H9 (cell line): ENCODE data around the gene TTN. TPM values are rescaled to one million over a fixed set of nuclear protein-coding genes. Genes with fewer than 3 reads are reported as not detected.

Source experiments
- DNase-seq: peaks from one replicate; pipeline ENCODE4 v3.0.0-alpha.2; 2017
- H2AFZ ChIP-seq: one replicate; pipeline ENCODE4 v1.6.1; 2013; ENCODE audit warnings: mild to moderate bottlenecking, low read length, control low read depth, moderate library complexity
- H2AK5ac ChIP-seq: 2 replicates; pipeline ENCODE4 v1.6.1; 2013; ENCODE audit warnings: low read length, control low read depth, mixed read lengths; ENCODE audit not compliant: insufficient read length
- H2BK120ac ChIP-seq: one replicate; pipeline ENCODE4 v1.6.1; 2013; ENCODE audit warnings: low read depth, mild to moderate bottlenecking, low read length, control low read depth, inconsistent platforms; ENCODE audit not compliant: poor library complexity, severe bottlenecking
- H2BK12ac ChIP-seq: 2 replicates; pipeline ENCODE4 v1.6.1; 2013; ENCODE audit warnings: low read length, control low read depth, mixed read lengths, low read depth; ENCODE audit not compliant: insufficient read length
- H2BK15ac ChIP-seq: 2 replicates; pipeline ENCODE4 v1.6.1; 2013; ENCODE audit warnings: low read depth, low read length, control low read depth
- H2BK20ac ChIP-seq: one replicate; pipeline ENCODE4 v1.6.1; 2013; ENCODE audit warnings: low read depth, mild to moderate bottlenecking, low read length, control low read depth, inconsistent platforms; ENCODE audit not compliant: poor library complexity, severe bottlenecking
- H2BK5ac ChIP-seq: 2 replicates; pipeline ENCODE4 v1.6.1; 2013; ENCODE audit warnings: low read length, control low read depth, mixed read lengths; ENCODE audit not compliant: insufficient read length
- H3K14ac ChIP-seq: 2 replicates; pipeline ENCODE4 v1.6.1; 2013; ENCODE audit warnings: low read length, control low read depth; ENCODE audit not compliant: insufficient read depth
- H3K18ac ChIP-seq: 2 replicates; pipeline ENCODE4 v1.6.1; 2013; ENCODE audit warnings: low read depth, mild to moderate bottlenecking, mixed read lengths, low read length, control low read depth; ENCODE audit not compliant: insufficient read length
- H3K23ac ChIP-seq: 2 replicates; pipeline ENCODE4 v1.6.1; 2013; ENCODE audit warnings: low read length, control low read depth, mixed read lengths, low read depth; ENCODE audit not compliant: insufficient read length
- H3K23me2 ChIP-seq: 2 replicates; pipeline ENCODE4 v1.6.1; 2013; ENCODE audit warnings: low read depth, mild to moderate bottlenecking, mixed read lengths, low read length, control low read depth; ENCODE audit not compliant: insufficient read length, poor library complexity, severe bottlenecking
- H3K27ac ChIP-seq: 2 replicates; pipeline ENCODE4 v1.5.1; 2013; ENCODE audit warnings: low read length, control low read depth, mixed read lengths, low read depth; ENCODE audit not compliant: insufficient read length
- H3K27me3 ChIP-seq: 2 replicates; pipeline ENCODE4 v1.6.1; 2013; ENCODE audit warnings: low read length, control low read depth, inconsistent platforms; ENCODE audit not compliant: insufficient read depth
- H3K4ac ChIP-seq: 2 replicates; pipeline ENCODE4 v1.6.1; 2013; ENCODE audit warnings: low read depth, mild to moderate bottlenecking, control low read depth, inconsistent platforms, low read length, moderate library complexity
- H3K4me1 ChIP-seq: 2 replicates; pipeline ENCODE4 v1.6.1; 2013; ENCODE audit warnings: low read length, control low read depth, inconsistent platforms; ENCODE audit not compliant: insufficient read depth
- H3K4me2 ChIP-seq: 2 replicates; pipeline ENCODE4 v1.6.1; 2013; ENCODE audit warnings: low read length, control low read depth, mixed read lengths; ENCODE audit not compliant: insufficient read length, insufficient read depth
- H3K56ac ChIP-seq: 2 replicates; pipeline ENCODE4 v1.6.1; 2013; ENCODE audit warnings: low read depth, mild to moderate bottlenecking, mixed read lengths, low read length, control low read depth; ENCODE audit not compliant: insufficient read length
- H3K79me1 ChIP-seq: 2 replicates; pipeline ENCODE4 v1.6.1; 2013; ENCODE audit warnings: low read depth, mild to moderate bottlenecking, moderate library complexity, low read length, control low read depth, inconsistent platforms; ENCODE audit not compliant: insufficient read depth, poor library complexity, severe bottlenecking
- H3K79me2 ChIP-seq: 2 replicates; pipeline ENCODE4 v1.6.1; 2013; ENCODE audit warnings: low read length, control low read depth, inconsistent platforms; ENCODE audit not compliant: insufficient read depth
- H3K9ac ChIP-seq: 2 replicates; pipeline ENCODE4 v1.6.1; 2013; ENCODE audit warnings: low read length, control low read depth, mixed read lengths; ENCODE audit not compliant: insufficient read length; ENCODE audit errors: extremely low read depth
- H3K9me3 ChIP-seq: one replicate; pipeline ENCODE4 v1.6.1; 2013; ENCODE audit warnings: low read depth, low read length, inconsistent platforms; ENCODE audit not compliant: control insufficient read depth
- H3T11ph ChIP-seq: one replicate; pipeline ENCODE4 v1.6.1; 2013; ENCODE audit warnings: mild to moderate bottlenecking, low read length, control low read depth, inconsistent platforms
- H4K20me1 ChIP-seq: one replicate; pipeline ENCODE4 v1.6.1; 2013; ENCODE audit not compliant: control insufficient read depth, insufficient read length, insufficient read depth
- H4K5ac ChIP-seq: 2 replicates; pipeline ENCODE4 v1.6.1; 2013; ENCODE audit warnings: low read depth, mild to moderate bottlenecking, mixed read lengths, low read length, control low read depth; ENCODE audit not compliant: insufficient read length
- H4K8ac ChIP-seq: replicated peaks from 2 replicates; pipeline ENCODE4 v1.6.1; 2013; ENCODE audit warnings: low read length, control low read depth, mixed read lengths, low read depth; ENCODE audit not compliant: insufficient read length
- H4K91ac ChIP-seq: 2 replicates; pipeline ENCODE4 v1.6.1; 2013; ENCODE audit warnings: low read depth, mild to moderate bottlenecking, moderate library complexity, mixed read lengths, low read length, control low read depth; ENCODE audit not compliant: insufficient read length
- H3K27ac Mint-ChIP-seq, 3 experiments: 2 replicates in 2 of 3; 3 replicates in 1 of 3; pipeline ENCODE4 v1.8.0; 2020 to 2021; ENCODE audit warnings: mixed read lengths in 3 of 3, mild to moderate bottlenecking in 1 of 3, moderate library complexity in 1 of 3
- H3K27me3 Mint-ChIP-seq: 2 replicates; pipeline ENCODE4 v1.8.0; 2021; ENCODE audit warnings: low read depth, mild to moderate bottlenecking, moderate library complexity, mixed read lengths
- H3K36me3 Mint-ChIP-seq, 3 experiments: 2 replicates in 2 of 3; 3 replicates in 1 of 3; pipeline ENCODE4 v1.8.0; 2020 to 2021; ENCODE audit warnings: low read depth in 3 of 3, mixed read lengths in 3 of 3; ENCODE audit not compliant: insufficient read depth in 1 of 3
- H3K4me1 Mint-ChIP-seq, 2 experiments: 2 replicates each; pipeline ENCODE4 v1.8.0; 2020; ENCODE audit warnings: mixed read lengths in 2 of 2
- H3K4me3 Mint-ChIP-seq, 2 experiments: 2 replicates in 1 of 2; 3 replicates in 1 of 2; pipeline ENCODE4 v1.8.0; 2020 to 2021; ENCODE audit warnings: mild to moderate bottlenecking in 2 of 2, mixed read lengths in 2 of 2, moderate library complexity in 1 of 2
- H3K9me3 Mint-ChIP-seq, 2 experiments: 2 replicates in 1 of 2; 3 replicates in 1 of 2; pipeline ENCODE4 v1.8.0; 2020; ENCODE audit warnings: mild to moderate bottlenecking in 2 of 2, mixed read lengths in 2 of 2, moderate library complexity in 1 of 2
- CTCF ChIP-seq: fragments of 200-600 bp; sonication (generic); conservative IDR thresholded peaks from 3 replicates; pipeline ENCODE4 v1.8.0; 2021; ENCODE audit warnings: antibody characterized with exemption, mild to moderate bottlenecking
- WGBS: extraction: QIAGEN DNeasy Blood & Tissue Kit; methylation state at CpG from one replicate; pipeline ENCODE4 v1.1.7; 2013; ENCODE audit warnings: missing lambda C conversion rate, low lambda C conversion rate, mixed read lengths; ENCODE audit not compliant: insufficient read length; ENCODE audit errors: extremely low coverage; 5-methylcytosine and 5-hydroxymethylcytosine counted together
- total RNA-seq: library from RNA; stranded (reverse); gene quantifications from 2 replicates; pipeline ENCODE4 v1.2.1, GENCODE V29; 2021

The TTN gene
- total RNA-seq, 1 experiment from 2014 or later = 0.70 TPM

- Mint-ChIP-seq H3K4me3 (no peak overlapping the region), H3K4me1 (peaks cover 26 to 28% of the 10 kb centered on the region in 2 experiments), H3K9me3 (peaks cover 2 to 11% of the 10 kb centered on the region in 2 experiments; a peak in 4 of 5 replicates), H3K27me3 (no peaks in the 10 kb centered on the region), H3K27ac (no peak overlapping the region), H3K36me3 (peaks cover 0 to 13% (median 9%) of the 10 kb centered on the region in 3 experiments; a peak in 5 of 7 replicates)
- Histone ChIP-seq H2BK20ac (no peak overlapping the region), H3T11ph (no peak overlapping the region), H2BK5ac (no peak overlapping the region), H2BK120ac (no peak overlapping the region), H4K5ac (no peak overlapping the region), H3K27ac (no peak overlapping the region), H3K56ac (no peak overlapping the region), H2AK5ac (no peak overlapping the region), H3K79me1 (no peaks in the 10 kb centered on the region), H4K8ac (no peak overlapping the region), H2BK12ac (no peak overlapping the region), H3K14ac (no peak overlapping the region), H3K79me2 (no peaks in the 10 kb centered on the region), H3K18ac (no peak overlapping the region), H3K4ac (no peak overlapping the region), H3K27me3 (no peaks in the 10 kb centered on the region), H3K9ac (no peak overlapping the region), H3K9me3 (no peaks in the 10 kb centered on the region), H3K23me2 (no peaks in the 10 kb centered on the region), H3K4me1 (peaks cover 8% of the 10 kb centered on the region), H4K20me1 (no peaks in the 10 kb centered on the region), H2BK15ac (no peak overlapping the region), H3K4me2 (no peak overlapping the region), H2AFZ (no peak overlapping the region), H4K91ac (no peak overlapping the region), H3K23ac (no peak overlapping the region)
- no peak for DNase-seq
- TF ChIP-seq CTCF = no peak
- no CpG with 5 or more reads among the region's 4 CpGs for WGBS
Measured at GRCh38 chr2:178844269-178844668, 37.0 kb upstream of the TTN start.
